Central memory CD4-positive, alpha-beta T cell (primary cell): Measurements from ENCODE around the gene SCYGR1.
A peak's percentile ranks its signal among the peaks of the same experiment; 100 is the strongest.
"Not testable (repeated sequence)": the region's sequence is repeated elsewhere in the genome, so short reads cannot be mapped to it uniquely, and the experiment has no call there.

Source experiments
- DNase-seq: peaks from one replicate; pipeline ENCODE4 v3.0.0; 2022
- total RNA-seq, 3 experiments: gene quantifications; one replicate each; lab custom pipeline; 2026; lab: John Stamatoyannopoulos, UW

Gene SCYGR1
- 0 reads per million in 3 experiments for total RNA-seq

- not testable (repeated sequence) for DNase-seq
Measured at GRCh38 chr2:227387583-227387982, at the start of gene SCYGR1. SCYGR1 (minus strand) TSS chr2:227387949; CDS start chr2:227387949, 0 bp downstream.

- DNase-seq, result no peak
Measured at GRCh38 chr2:227436436-227437174, 48.9 kb upstream of the SCYGR1 start.

- no peak for DNase-seq
Measured at GRCh38 chr2:227433171-227433570, 45.4 kb upstream of the SCYGR1 start.

GRCh38 chr2:227430639-227431038, 42.9 kb upstream of the SCYGR1 start:
- DNase-seq, result no peak

- DNase-seq, result no peak
Measured at GRCh38 chr2:227428731-227429285, 41.1 kb upstream of the SCYGR1 start.

GRCh38 chr2:227423656-227424499, 36.1 kb upstream of the SCYGR1 start:
- DNase-seq, result no peak

- DNase-seq, result no peak
Measured at GRCh38 chr2:227420087-227421052, 32.6 kb upstream of the SCYGR1 start.

- DNase-seq, result no peak
Measured at GRCh38 chr2:227416701-227417100, 29.0 kb upstream of the SCYGR1 start.

GRCh38 chr2:227415538-227416424, 28.0 kb upstream of the SCYGR1 start:
- no peak for DNase-seq

- no peak for DNase-seq
Measured at GRCh38 chr2:227414846-227415245, 27.1 kb upstream of the SCYGR1 start.

GRCh38 chr2:227413371-227413770, 25.6 kb upstream of the SCYGR1 start:
- no peak for DNase-seq

GRCh38 chr2:227412877-227413276, 25.1 kb upstream of the SCYGR1 start:
- no peak for DNase-seq

- no peak for DNase-seq
Measured at GRCh38 chr2:227411990-227412350, 24.2 kb upstream of the SCYGR1 start.

GRCh38 chr2:227411320-227411989, 23.7 kb upstream of the SCYGR1 start:
- DNase-seq, result peak; percentile 17

GRCh38 chr2:227410191-227410590, 22.4 kb upstream of the SCYGR1 start:
- DNase-seq, result no peak

GRCh38 chr2:227407591-227408151, 19.9 kb upstream of the SCYGR1 start:
- DNase-seq, result no peak

- DNase-seq, result no peak
Measured at GRCh38 chr2:227406177-227407031, 18.7 kb upstream of the SCYGR1 start.

- DNase-seq, result no peak
Measured at GRCh38 chr2:227404585-227405271, 17.0 kb upstream of the SCYGR1 start.

- no peak for DNase-seq
Measured at GRCh38 chr2:227402959-227403358, 15.2 kb upstream of the SCYGR1 start.
